NOMO-1 (cell line): Measurements from ENCODE around the gene TFG.

Experiments
- DNase-seq, 2 experiments: peaks; one replicate each; lab custom pipeline; 2025; ENCODE audit not compliant: unreplicated experiment in 2 of 2; lab: John Stamatoyannopoulos, UW

TFG gene

GRCh38 chr3:100783619-100784018 lies 74.3 kb downstream of the TFG start:
- no peak for DNase-seq

- no peak for DNase-seq
Observed at GRCh38 chr3:100789579-100789978, 80.3 kb downstream of the TFG start.

DNA sequence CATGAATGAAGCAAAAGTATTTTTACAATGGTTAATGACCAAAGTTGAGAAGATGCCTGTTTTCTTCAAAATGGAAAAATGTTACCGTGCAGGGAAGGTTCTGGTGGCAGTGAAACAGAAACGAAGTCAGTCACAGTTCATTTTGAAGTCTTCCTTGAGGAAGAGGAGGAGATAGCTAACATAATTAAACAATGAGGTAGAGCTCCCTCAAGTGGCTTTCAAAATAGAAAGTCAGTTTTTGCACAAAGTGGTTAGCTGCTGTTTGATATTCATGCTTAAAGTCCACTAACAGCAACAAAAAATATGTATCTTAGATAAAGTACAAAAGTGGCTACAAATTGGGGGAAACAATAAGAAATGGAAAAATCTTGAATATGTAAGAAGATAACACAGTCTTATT lies 87.3 kb downstream of the TFG start:
- peak in 1 of 2 experiments; percentile 5 for DNase-seq

DNA sequence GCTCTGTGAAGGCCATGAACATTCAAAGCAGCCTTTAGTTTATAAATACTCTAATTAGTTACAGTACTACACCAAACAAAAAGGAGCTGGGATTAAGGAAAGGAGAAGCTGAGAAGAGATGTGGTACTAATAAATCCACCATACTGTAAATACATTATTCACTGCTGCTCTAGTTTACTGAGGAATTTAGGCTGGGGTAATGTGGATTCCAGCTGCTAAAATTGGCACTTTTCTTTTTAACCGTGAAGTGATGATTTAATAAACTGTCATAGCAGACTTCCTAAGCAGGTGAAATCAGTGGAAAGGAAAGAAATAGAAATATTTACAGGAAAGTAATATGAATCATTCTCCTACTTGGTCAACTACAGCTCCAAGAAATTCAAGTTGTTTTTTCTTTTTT lies 88.7 kb downstream of the TFG start:
- DNase-seq, result no peak
